ENCODE data around the gene ANKRD10. TPM values are rescaled to one million over a fixed set of nuclear protein-coding genes. Genes with fewer than 3 reads are reported as not detected.

Gene ANKRD10
- total and polyA plus RNA-seq, 11 donors = 37.7 to 81.3 (median 47.6) TPM

- Histone ChIP-seq H3K27me3 (no peaks in the 10 kb centered on the region), H3K4me3 (peak overlapping the region; percentile 71 to 99 (median 96)), H3K27ac (peak overlapping the region; percentile 93 to 100 (median 100)), H3K4me1 (peaks cover 8 to 53% (median 32%) of the 10 kb centered on the region in 12 donors), H3K36me3 (peaks cover 0 to 8% (median 0%) of the 10 kb centered on the region in 9 donors), H3K9me3 (no peaks in the 10 kb centered on the region)
- WGBS, 4 donors = 4 to 5% (median 4%) methylated on average over 11 to 12 of the region's 12 CpGs
- no peak for TF ChIP-seq POLR2A (IDR thresholded peaks at IDR 0.05)
- TF ChIP-seq CTCF (IDR thresholded peaks at IDR 0.05) = no peak
- ATAC-seq = no peak
- intact Hi-C loops (cut with DNase I) = loop anchor here (1.0 to 10.0 kb wide), 17 partner anchors 45 to 301 kb away; partner anchors contain the start of genes ING1 (in 6 of the 10) and CARS2 (in 1 of the 10)
- no peak for DNase-seq
These were observed 971 bp upstream of the ANKRD10 start for GRCh38 chr13:110915874-110916206.

GRCh38 chr13:110914331-110915056, 375 bp downstream of the ANKRD10 start:
- Histone ChIP-seq H3K4me3 (peak overlapping the region; percentile 71 to 99 (median 96)), H3K9me3 (no peaks in the 10 kb centered on the region), H3K27me3 (no peaks in the 10 kb centered on the region), H3K27ac (peak overlapping the region; percentile 90 to 100 (median 100)), H3K4me1 (peaks cover 11 to 59% (median 44%) of the 10 kb centered on the region in 12 donors), H3K36me3 (peaks cover 0 to 21% (median 10%) of the 10 kb centered on the region in 9 donors)
- ATAC-seq (peak; percentile 1 to 51 (median 38)), DNase-seq (peak; percentile 80 to 93 (median 87))
- TF ChIP-seq CTCF (IDR thresholded peaks at IDR 0.05) (no peak), POLR2A (IDR thresholded peaks at IDR 0.05) (peak in 1 of 2 donors; percentile 64)
- intact Hi-C loops (cut with DNase I) = loop anchor here (1.0 to 10.0 kb wide), 20 partner anchors 37 to 303 kb away; partner anchors contain the start of genes ING1 (in 7 of the 10) and CARS2 (in 1 of the 10)
- WGBS, 4 donors = 0 to 1% (median 1%) methylated on average over 11 to 103 of the region's 103 CpGs

DNA sequence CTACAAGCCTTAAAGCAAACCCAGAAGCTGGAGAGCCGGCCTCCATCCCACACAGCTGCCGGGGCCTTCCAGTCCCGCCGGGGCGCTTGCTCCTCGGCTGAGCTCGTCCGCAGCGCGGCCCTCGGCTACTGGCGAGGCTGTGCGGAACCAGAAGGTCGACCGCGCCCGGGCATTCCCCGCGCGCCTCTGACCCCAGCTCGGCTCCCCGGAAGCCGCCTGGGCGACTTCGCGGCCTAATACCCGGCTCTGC, 863 bp downstream of the ANKRD10 start:
- Histone ChIP-seq H3K4me1 (peaks cover 11 to 64% (median 48%) of the 10 kb centered on the region in 12 donors), H3K4me3 (peak overlapping the region; percentile 71 to 99 (median 96)), H3K27ac (peak overlapping the region; percentile 90 to 100 (median 100)), H3K27me3 (no peaks in the 10 kb centered on the region), H3K36me3 (peaks cover 0 to 26% (median 15%) of the 10 kb centered on the region in 9 donors), H3K9me3 (no peaks in the 10 kb centered on the region)
- ATAC-seq = peak in 2 of 4 donors; percentile 0 to 1
- DNase-seq = no peak
- intact Hi-C loops (cut with DNase I) = loop anchor here (2.0 to 10.0 kb wide), 12 partner anchors 37 to 301 kb away; partner anchors contain the start of genes ING1 (in 7 of the 10) and CARS2 (in 1 of the 10)
- WGBS, 4 donors = 0 to 4% (median 0%) methylated on average over 1 to 27 of the region's 27 CpGs
- TF ChIP-seq POLR2A (IDR thresholded peaks at IDR 0.05) (no peak), CTCF (IDR thresholded peaks at IDR 0.05) (no peak)

DNA sequence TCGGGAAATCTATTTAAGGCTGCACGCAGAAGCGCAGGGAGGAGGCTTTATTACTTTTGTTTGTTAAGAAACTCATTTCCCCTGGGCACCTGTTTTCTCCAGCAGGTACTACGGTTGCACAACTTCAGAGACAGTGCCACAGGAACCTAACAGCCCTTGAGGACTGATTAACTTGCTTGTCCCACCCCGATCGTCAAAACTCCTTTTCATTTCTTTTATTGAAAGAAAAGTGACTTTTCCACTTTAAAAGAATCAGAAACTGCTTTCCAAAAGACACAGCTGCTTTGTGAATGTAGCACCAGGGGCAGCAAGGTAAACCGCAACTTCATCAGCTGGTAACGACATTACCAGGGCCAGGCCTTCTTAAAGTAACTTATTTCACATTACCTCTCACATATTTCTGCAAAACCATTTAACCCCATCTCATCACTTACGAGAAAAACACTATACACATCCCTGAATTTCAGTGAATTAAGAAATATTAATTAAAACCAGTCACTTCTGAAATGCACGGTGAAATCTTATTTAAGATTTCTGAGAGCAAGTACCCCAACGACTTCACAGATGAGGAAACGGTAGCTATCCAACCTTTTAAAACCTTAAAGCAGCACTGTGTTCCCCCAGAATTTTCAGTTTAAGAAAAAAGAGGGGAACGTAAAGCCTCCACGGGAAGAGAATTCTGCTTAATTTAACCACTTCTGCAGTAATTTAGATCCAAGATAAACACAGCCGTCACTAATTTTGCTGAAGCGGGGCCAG, 1.4 kb downstream of the ANKRD10 start:
- ATAC-seq (no peak), DNase-seq (no peak)
- Histone ChIP-seq H3K36me3 (peaks cover 0 to 31% (median 20%) of the 10 kb centered on the region in 9 donors), H3K27ac (peak overlapping the region; percentile 90 to 100 (median 100)), H3K4me1 (peaks cover 15 to 69% (median 53%) of the 10 kb centered on the region in 12 donors), H3K27me3 (no peaks in the 10 kb centered on the region), H3K9me3 (no peaks in the 10 kb centered on the region), H3K4me3 (peak overlapping the region; percentile 71 to 99 (median 96))
- TF ChIP-seq POLR2A (IDR thresholded peaks at IDR 0.05) (no peak), CTCF (IDR thresholded peaks at IDR 0.05) (no peak)
- intact Hi-C loops (cut with DNase I) = loop anchor here (2.0 to 10.0 kb wide), 13 partner anchors 36 to 301 kb away; partner anchors contain the start of genes ING1 (in 7 of the 10) and CARS2 (in 1 of the 10)
- 0 to 1% (median 1%) methylated on average over 16 of the region's 16 CpGs for WGBS, 4 donors

All from heart left ventricle (tissue), 16 donors.